ENCODE measurements around the gene ANKDD1A. TPM values are rescaled to one million over a fixed set of nuclear protein-coding genes. Genes with fewer than 3 reads are reported as not detected.

ANKDD1A gene
- total RNA-seq: 0.51 and 3.0 TPM in 2 replicates

- no peak for DNase-seq (ENCODE audit: low read depth)
- H3K4me3 ChIP-seq (ENCODE audit: low read depth, low read length): peak within 1 kb of the TSS; percentile 53
- TF ChIP-seq CTCF (conservative IDR thresholded peaks at IDR 0.05; ENCODE audit: low read depth, low read length): no peak
Observed at GRCh38 chr15:64911311-64912186, at the start of gene ANKDD1A. TSS of gene ANKDD1A (plus strand) at chr15:64911902. CDS start at chr15:64911931, 29 bp downstream.

GRCh38 chr15:64861960-64862359 lies 49.7 kb upstream of the ANKDD1A start:
- no peak for TF ChIP-seq CTCF (conservative IDR thresholded peaks at IDR 0.05; ENCODE audit: low read depth, low read length)
- no peak for DNase-seq (ENCODE audit: low read depth)
- H3K4me3 ChIP-seq (ENCODE audit: low read depth, low read length): no peak overlapping the region

GRCh38 chr15:64862408-64862807 lies 49.3 kb upstream of the ANKDD1A start:
- no peak overlapping the region for H3K4me3 ChIP-seq (ENCODE audit: low read depth, low read length)
- no peak for TF ChIP-seq CTCF (conservative IDR thresholded peaks at IDR 0.05; ENCODE audit: low read depth, low read length)
- DNase-seq (ENCODE audit: low read depth): no peak

GRCh38 chr15:64864068-64864467 lies 47.6 kb upstream of the ANKDD1A start:
- H3K4me3 ChIP-seq (ENCODE audit: low read depth, low read length): no peak overlapping the region
- no peak for TF ChIP-seq CTCF (conservative IDR thresholded peaks at IDR 0.05; ENCODE audit: low read depth, low read length)

GRCh38 chr15:64865126-64865997 lies 46.3 kb upstream of the ANKDD1A start:
- no peak overlapping the region for H3K4me3 ChIP-seq (ENCODE audit: low read depth, low read length)
- no peak for DNase-seq (ENCODE audit: low read depth)
- no peak for TF ChIP-seq CTCF (conservative IDR thresholded peaks at IDR 0.05; ENCODE audit: low read depth, low read length)

More at GRCh38 chr15:64864068-64864467, 47.6 kb upstream of the ANKDD1A start:
- DNase-seq (ENCODE audit: low read depth): no peak

- no peak for DNase-seq (ENCODE audit: low read depth)
- H3K4me3 ChIP-seq (ENCODE audit: low read depth, low read length): no peak overlapping the region
- no peak for TF ChIP-seq CTCF (conservative IDR thresholded peaks at IDR 0.05; ENCODE audit: low read depth, low read length)
Observed at GRCh38 chr15:64865998-64866520, 45.6 kb upstream of the ANKDD1A start.

All from epithelial cell of proximal tubule (primary cell).